Measurements from ENCODE around the gene ATP6V1F. TPM values are rescaled to one million over a fixed set of nuclear protein-coding genes. Genes with fewer than 3 reads are reported as not detected.

Gene ATP6V1F
- total RNA-seq, 4 donors from 2014 or later: 103 to 148 (median 130) TPM

DNA sequence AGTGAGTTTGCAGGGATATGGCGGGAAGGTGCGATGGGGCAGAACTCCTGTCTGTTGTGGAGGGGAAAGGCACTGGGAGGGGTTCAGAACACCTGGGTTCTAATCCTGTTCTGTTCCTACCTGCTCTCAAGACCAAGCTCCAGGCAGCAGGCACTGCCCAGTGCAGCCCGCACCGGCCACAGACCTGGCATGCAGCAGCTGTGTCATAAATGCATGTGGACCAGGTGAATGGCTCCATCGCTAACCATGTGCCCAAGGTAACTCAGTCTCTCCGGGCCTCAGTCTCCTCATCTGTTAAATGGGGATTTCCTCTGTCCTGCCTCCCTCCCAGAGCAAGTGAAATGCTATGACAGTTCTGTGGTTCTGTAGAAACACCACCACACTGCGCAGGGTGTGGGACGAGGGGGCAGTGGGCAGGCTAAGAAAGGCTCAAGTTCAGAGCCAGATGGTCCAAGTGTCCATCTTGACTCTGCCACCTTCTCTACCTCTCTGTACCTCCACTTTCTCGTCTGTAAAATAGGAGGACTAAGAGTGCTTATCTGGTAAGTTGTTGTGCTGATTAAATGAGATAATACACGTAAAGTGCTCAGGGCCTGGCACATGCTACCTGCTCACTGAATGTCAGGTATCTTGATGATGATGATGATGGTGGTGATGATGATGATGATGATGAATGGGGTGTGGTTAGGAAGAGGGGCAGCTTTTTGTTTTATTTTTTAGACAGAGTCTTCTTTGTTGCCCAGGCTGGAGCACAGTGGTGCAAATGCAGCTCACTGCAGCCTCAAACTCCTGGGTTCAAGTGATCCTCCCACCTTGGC, 22.9 kb downstream of the ATP6V1F start:
- no peaks in the 10 kb centered on the region for H3K36me3 ChIP-seq
- H3K9me3 ChIP-seq: no peaks in the 10 kb centered on the region
- no peak overlapping the region for H3K27ac ChIP-seq
- no peak overlapping the region for H3K4me3 ChIP-seq
- peaks cover 0 to 25% (median 0%) of the 10 kb centered on the region in 4 donors for H3K27me3 ChIP-seq
- TF ChIP-seq CTCF (IDR thresholded peaks at IDR 0.05) (no peak), POLR2A (IDR thresholded peaks at IDR 0.05) (no peak)
- intact Hi-C loops (cut with DNase I): no loop called here
- H3K4me1 ChIP-seq: peaks cover 0 to 23% (median 0%) of the 10 kb centered on the region in 3 donors
- DNase-seq: no peak
- WGBS, 2 donors: 81 to 86% methylated on average over 4 to 9 of the region's 10 CpGs

- WGBS, 2 donors: 71 to 74% methylated on average over 4 of the region's 14 CpGs
- no peak for TF ChIP-seq POLR2A (IDR thresholded peaks at IDR 0.05)
- TF ChIP-seq CTCF (IDR thresholded peaks at IDR 0.05): no peak
- no peak for DNase-seq
- intact Hi-C loops (cut with DNase I): no loop called here
- Histone ChIP-seq H3K4me3 (no peak overlapping the region), H3K27me3 (peaks cover 0 to 35% (median 0%) of the 10 kb centered on the region in 4 donors), H3K36me3 (no peaks in the 10 kb centered on the region), H3K4me1 (peaks cover 5 to 33% (median 5%) of the 10 kb centered on the region in 3 donors), H3K27ac (no peak overlapping the region), H3K9me3 (no peaks in the 10 kb centered on the region)
These were observed 23.9 kb downstream of the ATP6V1F start for GRCh38 chr7:128886391-128887168.

GRCh38 chr7:128887169-128888038, 24.7 kb downstream of the ATP6V1F start:
- no peak for TF ChIP-seq POLR2A (IDR thresholded peaks at IDR 0.05)
- no peak for TF ChIP-seq CTCF (IDR thresholded peaks at IDR 0.05)
- Histone ChIP-seq H3K36me3 (no peaks in the 10 kb centered on the region), H3K27ac (no peak overlapping the region), H3K4me1 (peaks cover 8 to 41% (median 13%) of the 10 kb centered on the region in 3 donors), H3K27me3 (peaks cover 0 to 38% (median 0%) of the 10 kb centered on the region in 4 donors), H3K4me3 (no peak overlapping the region), H3K9me3 (no peaks in the 10 kb centered on the region)
- 78 to 81% methylated on average over 4 to 7 of the region's 7 CpGs for WGBS, 2 donors
- no peak for DNase-seq
- intact Hi-C loops (cut with DNase I): no loop called here

DNA sequence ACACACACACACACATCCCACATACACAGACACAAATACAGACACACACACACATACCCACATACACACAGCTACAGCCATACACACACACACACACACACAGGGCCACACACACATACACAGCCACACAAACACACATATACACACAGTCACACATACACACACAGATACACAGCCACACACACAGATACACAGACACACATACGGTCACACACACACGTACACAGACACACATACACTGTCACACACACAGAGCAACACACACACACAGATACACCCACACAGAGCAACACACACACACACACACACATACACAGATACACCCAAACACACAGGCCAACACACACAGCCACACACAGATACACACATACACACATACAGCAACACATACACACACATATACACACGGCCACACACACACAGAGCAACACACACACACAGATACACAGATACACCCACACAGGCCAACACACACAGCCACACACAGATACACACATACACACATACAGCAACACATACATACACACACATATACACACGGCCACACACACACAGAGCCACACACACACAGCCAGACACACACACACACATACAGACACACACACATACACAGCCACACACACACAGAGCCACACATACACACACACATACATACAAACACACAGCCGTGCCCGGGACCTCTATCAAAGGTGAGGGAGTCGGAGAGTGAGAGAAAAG, 25.5 kb downstream of the ATP6V1F start:
- Histone ChIP-seq H3K27me3 (peaks cover 0 to 38% (median 0%) of the 10 kb centered on the region in 4 donors), H3K36me3 (no peaks in the 10 kb centered on the region)
- intact Hi-C loops (cut with DNase I): no loop called here

More for the DNA sequence above, 25.5 kb downstream of the ATP6V1F start:
- Histone ChIP-seq H3K4me1 (peaks cover 14 to 49% (median 20%) of the 10 kb centered on the region in 3 donors), H3K4me3 (no peak overlapping the region), H3K27ac (no peak overlapping the region), H3K9me3 (no peaks in the 10 kb centered on the region)
- TF ChIP-seq CTCF (IDR thresholded peaks at IDR 0.05): no peak
- no peak for TF ChIP-seq POLR2A (IDR thresholded peaks at IDR 0.05)
- DNase-seq: no peak
- WGBS, 2 donors: 68 to 74% methylated on average over 5 to 6 of the region's 7 CpGs
